HT1080 (cell line): ENCODE results near the gene SDK2. TPM values are rescaled to one million over a fixed set of nuclear protein-coding genes. Genes with fewer than 3 reads are reported as not detected.

Experiments used
- DNase-seq: peaks from one replicate; pipeline ENCODE4 v3.0.0-alpha.2; 2015; ENCODE audit warnings: low read depth
- total RNA-seq: library from RNA; depleted of rRNA; stranded (reverse); fragments of >200 nt; shearing (Covaris generic); gene quantifications from 2 replicates; pipeline ENCODE4 v1.2.3, GENCODE V29; 2014

The SDK2 gene
- total RNA-seq, 1 experiment from 2014 or later, result 0.39 TPM

GRCh38 chr17:73589363-73589980, 54.8 kb downstream of the SDK2 start:
- no peak for DNase-seq

DNA sequence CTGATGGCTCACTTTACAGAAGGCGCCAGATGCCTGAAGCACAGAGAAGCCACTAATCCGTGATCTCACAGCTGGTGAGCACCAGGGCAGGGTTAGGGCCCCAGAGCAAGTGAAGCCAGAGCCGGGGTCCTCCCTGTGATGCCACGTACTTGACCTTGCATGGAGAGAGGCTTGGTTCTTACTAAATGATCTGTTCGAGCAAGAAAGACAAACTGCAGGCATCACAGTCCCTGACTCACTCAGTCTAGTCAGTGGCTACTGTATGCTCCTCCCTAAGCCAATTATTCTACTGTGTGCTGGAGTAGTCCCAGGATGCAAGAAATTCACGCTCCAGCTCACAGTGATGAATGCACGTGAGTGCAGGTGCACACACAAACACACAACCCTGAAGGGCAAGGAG, 55.4 kb downstream of the SDK2 start:
- DNase-seq, result no peak

- no peak for DNase-seq
Measured at GRCh38 chr17:73588301-73588846, 55.9 kb downstream of the SDK2 start.

GRCh38 chr17:73586921-73587602, 57.2 kb downstream of the SDK2 start:
- DNase-seq, result peak; percentile 34

DNA sequence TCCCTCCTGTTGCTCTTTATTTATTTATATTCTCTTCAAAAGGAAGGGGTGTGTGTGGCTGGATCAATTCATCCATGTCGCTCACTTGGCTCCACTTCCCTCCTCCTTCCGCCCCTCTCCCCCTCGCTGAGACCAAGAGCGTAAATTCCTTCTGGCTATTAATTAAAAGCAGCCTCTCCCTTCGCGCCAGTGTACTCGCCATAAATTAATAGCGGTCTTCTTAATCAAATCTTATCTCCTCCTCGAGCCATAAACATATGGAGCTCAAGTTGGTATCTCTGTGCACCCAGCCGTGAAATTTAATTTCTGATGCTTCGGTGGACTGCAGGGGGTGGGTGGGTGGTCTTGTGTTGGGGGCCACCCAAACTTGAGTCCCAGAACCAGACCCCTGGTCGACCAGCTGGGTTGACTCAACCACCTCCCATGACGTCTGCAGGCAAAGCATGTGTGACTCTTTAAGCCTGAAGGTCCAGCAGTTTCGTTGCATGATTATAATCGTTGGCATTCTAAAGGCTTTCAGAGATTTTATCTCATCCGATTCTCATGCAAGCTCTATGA, 57.9 kb downstream of the SDK2 start:
- no peak for DNase-seq

GRCh38 chr17:73585583-73585982, 58.7 kb downstream of the SDK2 start:
- DNase-seq, result no peak

DNA sequence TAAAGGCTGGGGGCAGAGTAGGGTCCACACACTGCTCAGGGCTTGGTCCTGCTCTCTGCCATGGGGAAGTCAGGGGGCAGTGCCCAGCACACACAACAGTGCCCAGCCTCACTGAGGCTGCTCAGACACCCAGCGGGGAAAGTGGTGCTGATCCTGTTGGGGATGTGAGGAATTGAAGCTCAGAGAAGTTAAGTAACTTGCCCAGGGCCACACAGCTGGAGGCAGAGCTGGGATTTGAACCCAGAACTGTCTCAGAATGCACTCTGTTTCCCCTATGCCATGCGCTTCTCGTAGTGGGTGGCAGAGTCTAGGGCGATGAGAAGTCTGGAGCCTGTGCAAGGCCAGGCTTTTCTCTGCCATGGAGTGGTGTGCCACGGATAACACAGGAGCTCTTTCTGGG, 59.3 kb downstream of the SDK2 start:
- DNase-seq, result no peak

- DNase-seq, result no peak
Measured at GRCh38 chr17:73584049-73584448, 60.2 kb downstream of the SDK2 start.

DNA sequence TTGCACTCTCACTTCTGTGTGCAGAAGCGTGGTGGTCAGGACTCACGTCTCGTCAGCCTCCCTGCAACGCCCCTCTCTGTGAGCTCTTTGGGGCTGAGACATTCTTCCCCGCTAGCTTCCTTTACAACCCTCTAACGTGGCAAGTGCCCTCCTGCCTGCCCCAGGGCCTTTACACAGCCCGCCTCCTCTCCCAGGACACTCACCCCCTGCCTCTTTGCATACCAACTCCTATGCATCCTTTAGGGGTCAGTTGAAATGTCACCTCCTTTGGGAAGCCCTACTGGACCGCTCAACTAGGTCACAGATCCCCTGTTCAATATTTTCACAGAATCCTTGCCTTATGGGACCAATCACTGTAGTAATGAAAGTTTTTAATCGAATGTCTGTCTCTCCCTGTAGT, 61.4 kb downstream of the SDK2 start:
- DNase-seq, result no peak

GRCh38 chr17:73582359-73582758, 61.9 kb downstream of the SDK2 start:
- DNase-seq, result no peak

DNA sequence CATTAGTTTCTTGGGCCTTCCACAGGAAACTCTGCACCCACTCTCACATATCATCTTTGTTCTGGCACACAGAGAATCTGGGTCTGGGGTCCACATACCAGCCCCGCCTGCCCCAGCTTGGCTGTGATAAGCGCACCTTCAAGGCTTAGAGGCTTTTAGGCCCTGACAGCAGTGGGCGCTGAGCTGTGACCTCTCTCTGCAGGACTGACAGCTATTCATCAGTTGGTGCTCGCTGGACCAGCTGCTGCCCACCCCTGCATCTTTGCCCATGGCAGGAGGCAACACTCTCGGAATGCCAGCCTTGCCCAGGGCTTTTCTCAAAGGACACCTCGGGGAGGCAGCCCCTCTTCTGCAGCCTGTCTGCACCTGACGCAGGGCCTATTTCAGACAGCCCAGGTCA, 62.9 kb downstream of the SDK2 start:
- DNase-seq, result no peak

DNA sequence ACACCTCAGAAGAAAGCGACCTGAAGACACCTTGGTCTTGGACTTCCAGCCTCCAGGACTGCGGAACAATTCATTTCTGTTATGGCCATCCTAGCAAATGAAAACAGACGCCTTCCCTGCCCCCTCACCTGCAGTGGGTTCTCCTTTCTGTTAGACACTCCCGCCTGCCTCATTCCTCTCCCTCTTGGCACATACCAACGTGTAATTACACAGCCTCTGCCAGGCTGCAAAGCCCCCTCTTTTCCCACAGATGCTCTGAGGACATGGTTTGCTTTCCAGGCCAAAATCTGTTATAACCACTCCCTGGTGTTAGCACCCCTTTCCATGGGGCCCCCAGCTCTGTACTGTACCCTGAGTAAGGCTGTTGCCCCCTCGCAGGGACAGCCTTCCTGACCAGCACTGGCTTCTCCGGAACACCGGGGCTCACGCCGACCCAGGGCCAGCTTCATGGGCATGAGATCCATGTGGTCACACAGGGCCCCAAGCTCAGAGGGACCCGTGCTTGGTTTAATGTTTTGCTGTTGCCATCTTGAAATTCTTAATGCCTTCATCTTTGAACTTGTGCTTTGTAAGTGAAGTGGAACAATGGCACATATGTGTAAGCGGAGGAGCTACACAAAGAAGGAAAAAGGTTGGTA, 64.1 kb downstream of the SDK2 start:
- DNase-seq, result no peak

DNA sequence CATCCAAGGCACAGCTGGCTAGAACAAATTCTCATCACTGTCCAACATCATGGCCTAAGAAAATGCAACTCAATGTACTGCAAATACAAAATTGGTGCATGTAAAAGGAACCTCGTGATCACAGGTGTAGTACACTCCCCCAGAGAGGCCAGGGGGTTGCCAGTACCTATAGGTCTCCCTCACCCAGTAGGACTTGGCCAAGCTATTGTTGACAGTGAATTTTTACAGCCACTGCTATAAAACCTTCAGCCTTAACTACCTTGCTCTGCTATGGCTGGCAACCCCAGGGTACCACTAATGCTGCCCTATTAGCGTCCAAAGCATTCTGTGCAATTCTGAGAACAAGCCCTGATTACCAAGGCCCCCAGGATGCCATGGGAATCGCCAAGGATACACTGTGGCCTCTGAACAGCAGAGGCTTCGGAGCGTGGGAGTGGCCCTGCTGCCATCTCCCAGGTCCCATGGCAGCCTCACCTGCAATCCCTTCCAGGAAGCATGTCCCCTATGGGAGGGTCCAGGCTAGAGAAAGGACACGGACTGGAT, 67.6 kb downstream of the SDK2 start:
- DNase-seq, result no peak

- DNase-seq, result no peak
Measured at GRCh38 chr17:73575470-73576221, 68.6 kb downstream of the SDK2 start.

DNA sequence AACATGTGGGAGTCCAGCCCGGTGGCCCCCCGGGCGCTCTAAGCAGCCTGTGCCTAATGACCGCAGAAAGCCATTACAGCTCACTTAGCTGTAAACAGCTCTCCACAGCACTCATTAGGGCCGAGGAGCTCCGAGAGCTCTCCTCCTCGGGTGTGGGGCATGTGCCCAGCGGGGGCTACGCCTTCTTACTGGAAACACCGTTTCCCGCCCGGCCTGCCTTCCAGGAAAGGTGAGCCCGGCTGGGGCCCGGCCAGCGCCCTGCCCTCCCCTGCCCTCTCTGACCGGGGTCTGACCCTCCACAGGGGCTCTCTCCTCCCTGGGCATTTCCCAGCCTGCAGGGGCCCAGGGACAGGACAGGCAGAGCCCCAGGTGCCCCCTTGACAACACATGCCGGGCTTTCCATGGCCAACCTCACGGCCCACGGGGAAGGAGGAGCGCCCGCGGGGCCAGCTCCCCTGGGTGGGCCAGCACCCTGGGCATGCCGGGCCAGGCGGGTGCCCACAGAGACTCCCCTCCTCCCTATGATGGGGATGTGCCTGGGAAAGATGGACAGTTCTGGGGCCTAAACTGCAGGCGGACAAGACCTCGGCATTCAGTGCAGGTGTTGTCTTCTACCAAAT, 72.6 kb downstream of the SDK2 start:
- DNase-seq, result no peak

DNA sequence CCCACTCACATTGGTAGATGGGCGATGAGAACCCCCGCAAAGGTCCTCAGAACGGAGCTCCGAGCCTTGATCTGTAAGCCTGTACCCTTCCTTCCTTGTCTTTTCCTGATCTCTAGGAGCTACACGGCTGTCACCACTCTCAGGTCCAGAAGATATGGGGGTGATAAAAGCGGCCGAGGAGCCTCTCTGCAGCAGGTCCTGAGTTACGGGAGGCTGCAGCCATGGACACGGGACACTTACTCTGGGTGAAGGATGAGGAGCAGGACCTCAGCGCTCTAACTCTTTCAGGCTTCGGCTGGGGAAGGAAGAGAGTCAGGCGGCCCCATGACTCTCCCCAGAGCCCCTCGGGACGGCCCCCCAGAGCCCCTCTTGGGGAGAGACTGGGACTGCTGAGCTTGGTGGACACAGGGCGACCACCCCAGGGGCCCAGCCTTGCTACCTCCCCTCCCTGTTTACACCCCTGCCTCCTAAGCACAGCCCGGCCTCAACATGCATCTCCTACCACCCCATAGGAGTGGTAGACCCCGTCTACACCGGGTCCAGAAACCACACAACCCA, 74.4 kb downstream of the SDK2 start:
- DNase-seq, result no peak

DNA sequence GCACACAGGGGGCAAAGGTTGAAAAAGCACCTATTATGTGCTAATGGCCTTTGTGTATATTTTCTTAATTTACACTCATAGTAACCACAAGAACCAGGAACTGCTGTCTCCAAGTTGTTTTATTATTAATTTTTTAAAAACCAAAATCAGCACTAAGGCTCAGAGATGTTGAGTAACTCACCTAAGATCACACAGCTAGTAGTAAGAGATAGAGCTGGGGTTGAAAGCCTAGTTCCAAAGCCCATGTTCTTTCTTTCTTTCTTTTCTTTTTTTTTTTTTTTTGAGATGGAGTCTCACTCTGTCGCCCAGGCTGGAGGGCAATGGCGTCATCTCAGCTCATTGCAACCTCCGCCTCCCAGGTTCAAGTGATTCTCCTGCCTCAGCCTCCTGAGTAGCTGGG, 75.3 kb downstream of the SDK2 start:
- no peak for DNase-seq

GRCh38 chr17:73566905-73567782, 77.1 kb downstream of the SDK2 start:
- DNase-seq, result no peak

- DNase-seq, result no peak
Measured at GRCh38 chr17:73564843-73565242, 79.4 kb downstream of the SDK2 start.
